Measurements from ENCODE around the gene MEN1. TPM values are rescaled to one million over a fixed set of nuclear protein-coding genes. Genes with fewer than 3 reads are reported as not detected.

Gene MEN1
- total and polyA plus RNA-seq, 9 of the 15 experiments (the other 6 are each of a cell fraction or from before 2014, with no cell fraction given), result 3.4 to 57.2 (median 19.3) TPM

- TF ChIP-seq MTA2 (IDR thresholded peaks at IDR 0.05; ENCODE audit: low read depth) (no peak), BACH1 (tag; IDR thresholded peaks at IDR 0.05) (no peak), ZBTB17 (CRISPR knock-in tag; IDR thresholded peaks at IDR 0.05) (no peak), ZNF449 (CRISPR knock-in tag; IDR thresholded peaks at IDR 0.05) (no peak), MAX (CRISPR knock-in tag; IDR thresholded peaks at IDR 0.05) (no peak; the same call in 1 of the 2 replicates), ZNF3 (CRISPR knock-in tag; IDR thresholded peaks at IDR 0.05) (no peak), SMARCE1 (IDR thresholded peaks at IDR 0.05) (no peak), FOS (IDR thresholded peaks at IDR 0.05; ENCODE audit: extremely low read depth, insufficient read length) (no peak), PRPF4 (IDR thresholded peaks at IDR 0.05; ENCODE audit: insufficient read depth, low read depth, low read length, poor library complexity, severe bottlenecking) (no peak), STAT5B (CRISPR knock-in tag; IDR thresholded peaks at IDR 0.05) (no peak), PKNOX1 (IDR thresholded peaks at IDR 0.05) (no peak), ZBTB7A (IDR thresholded peaks at IDR 0.05; ENCODE audit: borderline replicate concordance, control insufficient read depth, low read depth, low read length) (no peak), CEBPB (tag; IDR thresholded peaks at IDR 0.05) (no peak), SUPT5H (IDR thresholded peaks at IDR 0.05) (peak; percentile 49; the same call in 1 of the 2 replicates), MAFK (IDR thresholded peaks at IDR 0.05; ENCODE audit: low read length) (no peak), ZNF407 (IDR thresholded peaks at IDR 0.05; ENCODE audit: low read depth) (no peak)
Observed at GRCh38 chr11:64767344-64768299, 42.7 kb downstream of the MEN1 start (continued).
